ENCODE data around the gene TXNDC17.
A peak's percentile ranks its signal among the peaks of the same experiment; 100 is the strongest.

Gene TXNDC17

DNA sequence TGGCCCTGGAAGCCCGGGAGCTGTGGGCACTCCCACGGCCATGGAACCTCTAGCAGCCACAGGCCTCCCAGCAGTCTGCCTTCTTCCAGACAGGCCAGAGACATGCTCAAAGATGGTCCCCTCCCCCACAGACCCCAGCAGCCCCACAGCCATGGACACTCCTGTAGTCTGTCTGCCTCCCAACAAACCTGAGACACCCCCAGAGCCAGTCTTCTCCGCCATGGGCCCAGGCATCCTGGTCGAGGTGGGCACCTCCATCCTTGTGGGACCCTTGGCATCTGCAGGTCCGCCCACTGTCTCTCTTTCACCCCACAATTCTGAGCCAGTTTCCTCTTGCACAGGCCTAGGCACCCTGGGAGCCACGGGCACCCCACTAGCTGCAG is 3.4 kb upstream of the TXNDC17 start:
- DNase-seq (ENCODE audit: low read depth): no peak
- H3K4me1 ChIP-seq (ENCODE audit: control insufficient read depth, insufficient read depth, low read length): peaks cover 20% of the 10 kb centered on the region
- no peaks in the 10 kb centered on the region for H3K9me3 ChIP-seq (ENCODE audit: control insufficient read depth, low read length)
- H3K27me3 ChIP-seq (replicated peaks; ENCODE audit: control insufficient read depth, insufficient read depth, low read length): no peaks in the 10 kb centered on the region
- peaks cover 25% of the 10 kb centered on the region for H3K36me3 ChIP-seq (ENCODE audit: control insufficient read depth, insufficient read depth, low read length, severe bottlenecking)
- no peak overlapping the region for H3K9ac ChIP-seq (ENCODE audit: low read length)
- no peak overlapping the region for H3K4me3 ChIP-seq (ENCODE audit: low read length)

DNA sequence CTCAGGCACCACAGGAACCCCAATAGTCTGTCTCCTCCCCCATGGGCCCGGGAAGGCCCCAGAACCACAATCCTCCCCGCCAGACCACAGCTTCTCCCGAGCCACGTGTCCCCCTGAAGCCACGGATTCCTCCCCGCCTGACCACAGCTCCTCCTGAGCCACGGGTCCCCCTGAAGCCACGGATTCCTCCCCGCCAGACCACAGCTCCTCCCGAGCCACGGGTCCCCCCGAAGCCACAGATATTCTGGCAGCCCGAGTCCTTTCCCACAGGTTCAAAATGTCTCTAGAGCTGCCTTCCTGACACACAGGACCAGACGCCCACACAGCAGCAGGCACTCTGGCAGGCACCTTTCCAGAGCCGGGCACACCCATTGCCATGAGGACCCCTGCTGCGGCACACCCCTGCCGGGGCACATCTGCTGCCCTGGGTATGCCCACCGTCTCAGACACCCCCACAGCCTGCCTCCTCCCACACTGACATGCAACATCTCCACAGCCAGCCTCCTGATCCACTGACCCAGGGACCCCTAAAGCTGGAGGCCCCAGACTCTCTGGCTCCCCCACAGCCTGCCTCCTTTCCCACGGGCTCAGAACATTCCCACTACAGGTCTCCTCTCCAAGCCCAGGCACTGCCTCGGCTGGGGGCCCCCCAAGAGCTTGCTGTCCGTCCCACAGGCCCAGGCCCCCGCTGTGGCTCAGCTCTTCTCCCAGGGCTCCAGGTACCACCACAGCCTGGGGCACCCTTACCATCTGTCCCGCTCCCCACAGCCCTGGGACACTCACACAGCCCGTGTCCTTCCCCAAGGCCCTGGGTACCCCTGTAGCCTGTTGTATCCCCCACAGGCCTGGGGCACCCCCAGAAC is 2.6 kb upstream of the TXNDC17 start:
- DNase-seq (ENCODE audit: low read depth): no peak
- H3K36me3 ChIP-seq (ENCODE audit: control insufficient read depth, insufficient read depth, low read length, severe bottlenecking): peaks cover 25% of the 10 kb centered on the region

DNA sequence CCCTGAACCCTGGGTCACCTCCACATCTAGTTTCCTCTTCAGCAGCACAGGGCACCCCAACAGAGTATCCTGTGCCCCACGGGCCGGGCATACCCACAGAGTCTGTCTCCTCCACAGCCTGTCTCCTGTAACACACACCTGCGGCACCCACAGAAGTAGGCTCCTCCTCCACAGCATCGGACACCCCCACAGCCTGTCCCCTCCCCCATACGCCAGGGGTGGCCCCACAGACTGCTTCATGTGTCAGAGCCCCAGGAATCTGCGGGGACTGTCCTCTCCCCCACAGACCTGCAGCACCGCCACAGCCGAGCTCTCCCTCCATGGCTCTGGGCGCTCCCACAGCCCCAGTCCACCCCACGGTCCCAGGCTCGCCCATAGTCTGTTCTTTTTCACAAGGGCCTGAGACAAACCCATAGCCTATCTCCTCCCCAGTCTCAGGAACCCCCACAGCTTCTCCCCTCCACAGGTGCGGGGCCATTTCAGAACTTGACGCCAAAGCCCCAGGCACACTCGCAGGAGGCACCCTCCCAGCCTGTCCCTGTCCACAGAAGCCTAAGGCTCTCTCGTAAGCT is 1.8 kb upstream of the TXNDC17 start:
- H3K4me3 ChIP-seq (ENCODE audit: low read length): peak overlapping the region; percentile 86
- H3K4me1 ChIP-seq (ENCODE audit: control insufficient read depth, insufficient read depth, low read length): peaks cover 25% of the 10 kb centered on the region
- H3K9me3 ChIP-seq (ENCODE audit: control insufficient read depth, low read length): no peaks in the 10 kb centered on the region
- no peaks in the 10 kb centered on the region for H3K27me3 ChIP-seq (replicated peaks; ENCODE audit: control insufficient read depth, insufficient read depth, low read length)
- H3K36me3 ChIP-seq (ENCODE audit: control insufficient read depth, insufficient read depth, low read length, severe bottlenecking): peaks cover 27% of the 10 kb centered on the region
- DNase-seq (ENCODE audit: low read depth): no peak
- peak overlapping the region; percentile 90 for H3K9ac ChIP-seq (ENCODE audit: low read length)

More for the DNA sequence above, 2.6 kb upstream of the TXNDC17 start:
- Histone ChIP-seq H3K9me3 (ENCODE audit: control insufficient read depth, low read length) (no peaks in the 10 kb centered on the region), H3K4me3 (ENCODE audit: low read length) (peak overlapping the region; percentile 86), H3K4me1 (ENCODE audit: control insufficient read depth, insufficient read depth, low read length) (peaks cover 25% of the 10 kb centered on the region), H3K27me3 (replicated peaks; ENCODE audit: control insufficient read depth, insufficient read depth, low read length) (no peaks in the 10 kb centered on the region), H3K9ac (ENCODE audit: low read length) (peak overlapping the region; percentile 90)

DNA sequence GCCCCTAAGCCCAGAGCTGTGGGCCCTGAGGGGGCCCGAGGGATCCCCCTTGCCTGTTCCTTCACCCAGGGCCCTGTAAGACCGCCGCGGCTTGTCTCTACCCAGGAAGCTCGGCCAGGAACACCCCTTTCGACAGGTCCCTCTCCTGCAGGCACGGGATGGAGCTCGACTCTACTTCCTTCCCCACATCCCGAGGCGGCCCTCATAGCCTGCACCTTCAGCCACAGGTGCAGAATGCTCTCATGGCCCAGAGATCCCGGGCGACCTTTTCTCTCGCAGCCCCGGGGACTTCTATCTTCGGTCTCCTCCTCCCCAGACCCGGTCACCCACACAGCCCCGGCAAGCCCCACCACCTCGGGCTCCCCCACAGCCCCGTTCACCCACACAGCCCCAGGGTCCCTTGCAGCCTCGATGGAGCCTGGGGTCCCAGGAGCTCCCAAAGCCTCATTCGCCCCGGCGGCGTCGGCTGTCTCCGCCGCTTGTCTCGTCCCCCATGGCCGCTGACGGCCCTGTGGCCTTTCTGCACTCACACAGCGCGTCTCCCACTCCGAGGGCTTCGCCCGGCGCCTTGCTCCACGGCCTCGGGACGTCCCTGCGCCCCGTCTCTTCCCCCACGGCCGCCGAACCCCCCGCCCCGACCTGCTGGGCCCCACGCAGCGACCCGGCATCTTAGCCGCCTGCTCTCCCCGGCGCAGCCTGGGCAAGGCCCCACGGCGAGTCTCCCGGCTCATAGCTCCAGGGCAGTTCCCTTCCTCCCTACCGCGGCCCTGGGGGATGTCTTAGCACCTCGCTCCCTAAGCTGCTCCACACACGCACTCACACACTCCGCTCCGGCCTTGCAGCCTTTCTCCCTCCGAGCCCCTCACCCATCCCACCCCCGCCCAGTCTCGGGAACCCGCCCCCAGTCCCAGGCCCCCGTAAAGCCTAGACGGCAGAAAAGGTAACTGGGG is 999 bp upstream of the TXNDC17 start:
- peaks cover 26% of the 10 kb centered on the region for H3K4me1 ChIP-seq (ENCODE audit: control insufficient read depth, insufficient read depth, low read length)
- H3K4me3 ChIP-seq (ENCODE audit: low read length): peak overlapping the region; percentile 86
- H3K9me3 ChIP-seq (ENCODE audit: control insufficient read depth, low read length): no peaks in the 10 kb centered on the region
- peak; percentile 77 for DNase-seq (ENCODE audit: low read depth)
- H3K27me3 ChIP-seq (replicated peaks; ENCODE audit: control insufficient read depth, insufficient read depth, low read length): no peaks in the 10 kb centered on the region
- H3K36me3 ChIP-seq (ENCODE audit: control insufficient read depth, insufficient read depth, low read length, severe bottlenecking): peaks cover 27% of the 10 kb centered on the region
- H3K9ac ChIP-seq (ENCODE audit: low read length): peak overlapping the region; percentile 90

DNA sequence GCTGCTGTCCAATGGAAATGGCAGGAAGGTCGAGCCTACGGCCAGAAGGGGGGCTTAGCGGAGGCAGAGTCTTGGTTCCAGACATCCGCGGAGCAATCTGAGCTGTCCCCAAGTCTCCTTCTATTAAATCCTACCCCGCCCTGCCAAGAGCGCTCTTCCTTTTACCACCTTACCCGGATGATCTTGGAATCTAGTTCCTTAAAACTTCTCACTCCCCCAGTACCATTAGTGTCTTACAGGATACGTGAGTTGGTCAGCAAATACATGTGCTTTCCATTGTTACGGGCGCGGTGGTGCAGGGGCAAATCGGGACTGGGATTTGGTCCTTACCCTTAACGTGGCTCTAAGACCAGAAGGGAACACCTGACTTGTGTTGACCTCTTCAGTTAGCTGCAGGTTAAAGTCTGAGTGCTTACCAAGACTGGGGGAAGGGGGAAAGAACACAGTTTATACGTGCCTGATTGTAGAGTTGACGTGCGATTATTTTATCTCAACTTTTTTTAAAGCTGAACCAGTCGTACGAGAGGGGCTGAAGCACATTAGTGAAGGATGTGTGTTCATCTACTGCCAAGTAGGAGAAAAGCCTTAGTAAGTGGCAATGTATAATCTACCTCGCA is 495 bp downstream of the TXNDC17 start:
- H3K9me3 ChIP-seq (ENCODE audit: control insufficient read depth, low read length): no peaks in the 10 kb centered on the region

GRCh38 chr17:6642592-6642991 is 1.7 kb downstream of the TXNDC17 start:
- H3K4me3 ChIP-seq (ENCODE audit: low read length): peak overlapping the region; percentile 86
- H3K4me1 ChIP-seq (ENCODE audit: control insufficient read depth, insufficient read depth, low read length): peaks cover 33% of the 10 kb centered on the region
- no peaks in the 10 kb centered on the region for H3K27me3 ChIP-seq (replicated peaks; ENCODE audit: control insufficient read depth, insufficient read depth, low read length)
- H3K36me3 ChIP-seq (ENCODE audit: control insufficient read depth, insufficient read depth, low read length, severe bottlenecking): peaks cover 44% of the 10 kb centered on the region
- no peak overlapping the region for H3K9ac ChIP-seq (ENCODE audit: low read length)
- H3K9me3 ChIP-seq (ENCODE audit: control insufficient read depth, low read length): no peaks in the 10 kb centered on the region
- DNase-seq (ENCODE audit: low read depth): peak; percentile 11

More for the DNA sequence above, 495 bp downstream of the TXNDC17 start:
- H3K4me1 ChIP-seq (ENCODE audit: control insufficient read depth, insufficient read depth, low read length): peaks cover 33% of the 10 kb centered on the region
- H3K9ac ChIP-seq (ENCODE audit: low read length): peak overlapping the region; percentile 90
- peak overlapping the region; percentile 86 for H3K4me3 ChIP-seq (ENCODE audit: low read length)
- no peak for DNase-seq (ENCODE audit: low read depth)
- H3K36me3 ChIP-seq (ENCODE audit: control insufficient read depth, insufficient read depth, low read length, severe bottlenecking): peaks cover 38% of the 10 kb centered on the region
- no peaks in the 10 kb centered on the region for H3K27me3 ChIP-seq (replicated peaks; ENCODE audit: control insufficient read depth, insufficient read depth, low read length)

GRCh38 chr17:6643451-6644125 is 2.7 kb downstream of the TXNDC17 start:
- Histone ChIP-seq H3K4me3 (ENCODE audit: low read length) (no peak overlapping the region), H3K4me1 (ENCODE audit: control insufficient read depth, insufficient read depth, low read length) (peaks cover 31% of the 10 kb centered on the region), H3K9ac (ENCODE audit: low read length) (no peak overlapping the region), H3K27me3 (replicated peaks; ENCODE audit: control insufficient read depth, insufficient read depth, low read length) (no peaks in the 10 kb centered on the region), H3K36me3 (ENCODE audit: control insufficient read depth, insufficient read depth, low read length, severe bottlenecking) (peaks cover 53% of the 10 kb centered on the region), H3K9me3 (ENCODE audit: control insufficient read depth, low read length) (no peaks in the 10 kb centered on the region)
- DNase-seq (ENCODE audit: low read depth): no peak

GRCh38 chr17:6648181-6648580 is 7.3 kb downstream of the TXNDC17 start:
- H3K9me3 ChIP-seq (ENCODE audit: control insufficient read depth, low read length): no peaks in the 10 kb centered on the region
- H3K36me3 ChIP-seq (ENCODE audit: control insufficient read depth, insufficient read depth, low read length, severe bottlenecking): peaks cover 57% of the 10 kb centered on the region
- H3K4me3 ChIP-seq (ENCODE audit: low read length): no peak overlapping the region
- peaks cover under 1% of the 10 kb centered on the region for H3K27me3 ChIP-seq (replicated peaks; ENCODE audit: control insufficient read depth, insufficient read depth, low read length)
- DNase-seq (ENCODE audit: low read depth): peak; percentile 18
- peaks cover 33% of the 10 kb centered on the region for H3K4me1 ChIP-seq (ENCODE audit: control insufficient read depth, insufficient read depth, low read length)
- no peak overlapping the region for H3K9ac ChIP-seq (ENCODE audit: low read length)

- H3K9ac ChIP-seq (ENCODE audit: low read length): peak within 1 kb of the TSS; percentile 96
- peak within 1 kb of the TSS; percentile 98 for H3K4me3 ChIP-seq (ENCODE audit: low read length)
- H3K9me3 ChIP-seq (ENCODE audit: control insufficient read depth, low read length): no peaks in the 10 kb centered on the region
- H3K27me3 ChIP-seq (replicated peaks; ENCODE audit: control insufficient read depth, insufficient read depth, low read length): peaks cover 24% of the 10 kb centered on the region
- H3K4me1 ChIP-seq (ENCODE audit: control insufficient read depth, insufficient read depth, low read length): peaks cover 28% of the 10 kb centered on the region
- DNase-seq (ENCODE audit: low read depth): peak; percentile 98
- H3K36me3 ChIP-seq (ENCODE audit: control insufficient read depth, insufficient read depth, low read length, severe bottlenecking): peaks cover 27% of the 10 kb centered on the region
These were observed 10.6 kb downstream of the TXNDC17 start, which contains the start of the genes C17orf100 and MED31 for GRCh38 chr17:6651354-6651918. TSS of gene C17orf100 (plus strand) at chr17:6651762. CDS start at chr17:6651914, 152 bp downstream. TSS of gene MED31 (minus strand) at chr17:6651605. CDS start at chr17:6651528, 77 bp downstream.

DNA sequence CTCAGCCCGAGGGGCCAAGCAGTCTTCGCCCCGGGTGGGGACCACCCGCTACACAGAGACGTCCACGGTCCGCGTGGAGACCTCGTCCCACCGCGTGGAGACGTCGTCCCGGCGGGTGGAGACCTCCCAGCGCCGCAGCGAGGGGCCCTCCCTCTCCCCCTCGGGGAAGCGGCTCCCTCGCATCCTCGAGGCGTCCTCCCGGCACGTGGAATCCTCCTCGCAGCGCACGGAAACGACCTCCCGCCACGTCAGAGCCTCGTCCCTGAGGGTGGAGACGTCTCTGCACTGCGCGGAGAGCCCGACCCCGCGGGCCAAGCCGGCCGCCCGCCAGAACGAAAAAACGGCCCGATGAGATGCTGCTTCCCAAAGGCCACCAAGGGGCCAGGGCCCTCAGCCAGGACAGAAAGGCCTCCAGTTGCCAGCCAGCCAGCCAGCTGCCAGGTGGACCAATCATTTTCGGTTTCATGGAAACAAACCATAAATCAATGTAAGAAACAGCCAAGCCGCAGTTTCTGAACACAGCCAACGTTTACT is 11.1 kb downstream of the TXNDC17 start:
- peaks cover 24% of the 10 kb centered on the region for H3K27me3 ChIP-seq (replicated peaks; ENCODE audit: control insufficient read depth, insufficient read depth, low read length)
- peak overlapping the region; percentile 98 for H3K4me3 ChIP-seq (ENCODE audit: low read length)
- DNase-seq (ENCODE audit: low read depth): peak; percentile 33
- H3K9me3 ChIP-seq (ENCODE audit: control insufficient read depth, low read length): no peaks in the 10 kb centered on the region
- peaks cover 28% of the 10 kb centered on the region for H3K4me1 ChIP-seq (ENCODE audit: control insufficient read depth, insufficient read depth, low read length)
- peaks cover 27% of the 10 kb centered on the region for H3K36me3 ChIP-seq (ENCODE audit: control insufficient read depth, insufficient read depth, low read length, severe bottlenecking)
- peak overlapping the region; percentile 96 for H3K9ac ChIP-seq (ENCODE audit: low read length)

Data from adipocyte (in vitro differentiated cells).